GM18526 (cell line): ENCODE measurements around the gene ARAP1.

Source experiments
- POLR2A ChIP-seq: IDR thresholded peaks from 3 replicates; pipeline ENCODE4 v1.6.1; 2011; ENCODE audit not compliant: insufficient read length; ENCODE audit errors: extremely low read depth

Gene ARAP1

DNA sequence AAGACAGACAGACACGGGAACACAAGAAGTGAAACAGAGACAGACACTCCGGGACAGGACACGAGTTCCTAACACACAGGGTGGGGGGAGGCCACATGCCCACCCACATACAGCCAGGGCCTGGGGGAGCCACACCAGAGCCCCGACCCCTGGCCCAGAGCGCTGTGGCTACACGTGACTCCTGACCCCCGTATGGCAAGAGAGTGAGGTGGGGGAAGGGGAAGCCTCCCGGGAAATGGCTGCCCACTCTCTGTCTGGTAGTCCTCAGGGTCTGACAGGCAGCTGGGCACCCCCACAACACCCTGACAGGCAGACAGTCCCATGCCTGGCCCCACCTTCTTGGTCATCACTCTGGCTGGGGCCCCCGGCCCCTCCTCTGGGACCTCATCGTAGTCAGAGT, 39.4 kb downstream of the ARAP1 start:
- no peak for TF ChIP-seq POLR2A

DNA sequence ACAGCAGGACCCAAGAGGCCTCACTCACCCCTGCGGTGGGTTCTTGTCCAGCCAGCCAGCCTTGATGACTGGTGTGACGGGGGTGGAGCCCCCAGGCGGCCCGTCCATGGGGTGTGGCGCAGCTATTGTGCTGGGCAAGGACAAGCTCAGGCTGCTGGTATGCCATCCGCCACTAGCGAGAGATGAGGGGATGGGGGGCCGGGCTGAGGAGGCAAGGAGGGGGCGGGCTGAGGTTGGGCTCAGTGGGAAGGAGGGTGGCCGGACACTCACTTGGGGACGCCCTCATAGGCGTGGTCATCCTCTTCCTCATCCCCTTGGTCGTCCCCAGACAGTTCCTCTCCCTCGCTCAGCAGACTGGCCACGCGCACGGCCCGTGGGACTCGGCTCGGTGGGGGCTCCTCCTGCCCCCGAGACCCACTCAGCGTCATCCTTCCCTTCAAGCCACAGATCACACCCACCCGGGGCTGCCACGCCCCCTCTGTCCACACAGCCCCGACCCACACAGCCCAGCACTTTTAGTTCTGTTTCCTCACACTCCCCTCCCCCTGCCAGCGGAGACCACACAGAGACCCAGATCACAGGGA, 39.9 kb downstream of the ARAP1 start:
- TF ChIP-seq POLR2A: no peak

DNA sequence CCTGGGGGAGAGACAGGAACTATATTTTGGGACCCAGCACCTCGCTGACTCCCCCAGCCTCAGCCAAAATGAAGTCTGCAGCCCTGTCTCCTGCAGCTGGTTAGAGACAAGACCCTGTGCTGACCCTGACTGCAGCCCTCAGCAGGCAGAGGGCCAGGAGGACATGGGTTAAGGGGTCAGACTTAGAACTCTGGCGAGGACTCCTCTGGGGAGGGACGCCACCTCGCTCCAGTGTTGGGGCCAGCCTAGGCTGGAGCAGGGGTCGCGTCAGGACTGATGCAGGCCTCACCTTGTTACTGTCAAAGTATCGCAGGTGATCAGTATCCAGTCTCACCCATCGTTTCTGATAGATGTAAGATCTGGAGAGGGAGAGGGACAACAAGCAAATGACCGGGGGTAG, 41.1 kb downstream of the ARAP1 start:
- no peak for TF ChIP-seq POLR2A

DNA sequence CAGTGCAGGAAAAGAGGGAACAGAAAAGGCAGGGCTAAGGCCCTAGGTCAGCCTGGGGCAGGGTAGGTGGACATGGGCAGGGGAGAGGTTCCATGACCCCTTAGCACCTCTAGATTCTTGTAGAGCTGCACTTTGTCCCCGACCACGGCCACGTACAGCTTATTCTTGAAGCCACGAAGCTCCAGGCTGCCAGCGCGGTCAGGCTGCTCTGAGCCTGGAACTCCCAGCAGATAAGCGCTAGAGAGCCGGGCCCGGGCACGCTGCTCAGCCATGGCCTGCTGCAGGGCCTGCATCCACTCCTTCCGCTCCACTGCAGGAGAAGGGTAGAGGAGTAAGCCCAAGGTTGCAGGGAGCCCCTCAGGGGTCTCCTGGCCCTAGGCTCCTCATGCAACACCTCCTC, 41.9 kb downstream of the ARAP1 start:
- no peak for TF ChIP-seq POLR2A

DNA sequence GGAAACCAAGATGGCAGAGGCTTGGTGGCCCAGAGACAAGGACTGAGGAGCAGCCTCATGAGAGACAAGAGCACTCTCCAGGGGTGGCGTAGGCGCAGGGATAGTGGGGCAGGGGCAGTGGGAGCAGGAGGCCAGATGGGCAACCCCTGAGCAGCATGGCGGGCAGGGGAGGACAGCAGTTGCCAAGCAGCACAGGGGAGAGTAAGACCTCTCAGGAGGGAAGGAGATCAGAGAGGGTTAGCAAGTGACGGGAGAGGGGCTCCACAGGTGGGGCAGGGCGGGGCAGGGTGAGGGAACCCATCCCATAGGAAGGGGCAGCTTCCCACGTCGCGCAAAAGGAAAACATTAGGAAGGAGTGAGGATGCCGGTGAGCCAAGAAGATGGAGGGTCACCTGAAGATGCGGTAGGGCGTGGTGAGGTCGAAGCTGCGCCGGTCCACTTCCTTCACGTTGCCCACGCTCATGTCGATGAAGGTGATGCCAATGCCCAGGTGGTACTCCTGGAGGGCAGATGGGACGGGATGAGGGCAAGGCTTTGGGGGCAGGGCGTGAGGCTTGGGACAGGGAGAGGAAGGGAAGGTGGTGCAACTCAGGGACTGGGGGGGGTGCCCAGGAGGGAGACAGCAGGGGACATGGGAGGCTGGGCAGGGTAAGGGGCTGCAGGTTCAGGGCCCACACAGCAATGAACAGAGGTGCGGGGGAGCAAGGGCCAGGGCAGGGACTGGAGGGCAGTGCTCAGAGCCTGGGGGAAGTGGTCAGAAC, 42.5 kb downstream of the ARAP1 start:
- no peak for TF ChIP-seq POLR2A

DNA sequence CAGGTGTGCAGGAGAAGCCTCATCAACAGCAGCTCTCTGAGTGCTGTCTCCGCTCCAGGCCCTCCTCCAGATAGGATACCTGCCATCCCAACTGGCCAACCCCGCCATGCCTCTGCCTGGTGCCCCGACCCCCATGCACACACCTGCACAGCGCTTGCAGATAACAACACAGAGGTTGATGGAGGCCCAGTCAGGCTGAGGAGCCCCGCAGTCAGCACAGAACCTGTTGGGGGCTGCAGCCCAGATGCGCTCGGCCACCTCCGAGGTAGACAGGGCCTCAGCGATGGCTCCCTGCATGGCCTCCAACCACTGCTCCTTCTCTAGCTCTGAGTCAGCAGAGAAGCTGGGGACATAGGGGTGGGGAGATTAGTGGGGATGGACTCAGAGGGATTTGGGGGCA, 45.2 kb downstream of the ARAP1 start:
- no peak for TF ChIP-seq POLR2A

DNA sequence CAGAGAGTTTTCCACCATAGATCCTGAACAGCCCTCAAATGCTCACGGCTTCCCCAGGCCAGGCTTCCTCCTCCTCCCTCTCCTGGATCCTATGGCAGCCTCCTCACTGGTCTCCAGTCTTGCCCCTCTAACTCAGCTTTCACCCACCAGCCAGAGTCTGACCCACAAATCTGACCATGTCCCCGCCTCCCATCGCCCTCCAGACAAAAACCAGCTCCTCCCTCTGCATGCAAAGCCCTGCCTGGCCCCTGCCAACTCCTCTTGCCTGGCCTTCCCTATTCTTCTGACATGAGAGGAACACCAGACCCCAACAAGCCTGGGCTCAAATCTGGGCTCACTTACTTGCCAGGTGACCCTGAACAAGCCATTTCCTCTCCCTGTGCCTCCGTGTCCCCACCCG, 45.6 kb downstream of the ARAP1 start:
- no peak for TF ChIP-seq POLR2A

DNA sequence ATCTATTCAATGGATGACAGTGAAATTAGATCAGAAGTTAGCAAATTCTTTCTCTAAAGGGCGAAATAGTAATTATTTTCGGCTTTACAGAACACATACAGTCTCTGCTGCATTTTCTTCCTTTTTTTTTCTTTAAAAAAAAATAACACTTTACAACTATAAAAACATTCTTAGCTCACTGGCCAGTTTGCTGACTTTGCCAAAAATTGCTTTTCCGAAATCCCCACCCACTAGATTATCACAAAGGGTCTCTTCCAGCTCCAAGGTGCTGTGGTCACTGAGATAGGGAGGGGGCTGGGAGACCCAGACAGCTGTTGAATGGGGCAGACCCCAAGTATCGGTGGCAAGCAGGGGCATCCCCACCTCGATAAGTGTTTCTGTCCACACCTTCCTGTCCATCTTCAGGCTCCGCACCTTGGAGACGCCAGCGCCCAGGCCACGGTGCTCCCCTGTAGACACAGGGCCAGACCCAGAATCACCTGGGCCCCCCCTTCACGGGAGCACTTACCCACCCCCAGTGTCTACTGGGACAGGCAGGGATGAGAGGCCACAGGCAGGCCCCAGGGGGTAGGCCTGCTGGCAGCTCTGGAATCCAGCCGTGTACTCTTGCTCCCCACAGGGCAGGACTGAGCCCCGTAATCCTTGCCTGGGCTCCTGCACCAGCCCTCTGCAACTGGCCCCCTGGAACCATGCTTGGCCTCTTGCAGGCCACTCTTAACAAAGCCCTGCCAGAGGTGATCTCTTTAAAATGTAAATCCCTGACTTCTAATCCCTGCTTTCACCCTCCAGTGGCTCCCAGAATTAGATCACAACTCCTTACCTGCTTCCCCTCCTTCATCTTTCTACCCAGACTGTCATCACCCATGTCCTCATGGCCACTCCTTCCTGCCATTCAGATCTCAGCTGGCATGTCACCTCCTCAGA, 46.5 kb downstream of the ARAP1 start:
- no peak for TF ChIP-seq POLR2A

DNA sequence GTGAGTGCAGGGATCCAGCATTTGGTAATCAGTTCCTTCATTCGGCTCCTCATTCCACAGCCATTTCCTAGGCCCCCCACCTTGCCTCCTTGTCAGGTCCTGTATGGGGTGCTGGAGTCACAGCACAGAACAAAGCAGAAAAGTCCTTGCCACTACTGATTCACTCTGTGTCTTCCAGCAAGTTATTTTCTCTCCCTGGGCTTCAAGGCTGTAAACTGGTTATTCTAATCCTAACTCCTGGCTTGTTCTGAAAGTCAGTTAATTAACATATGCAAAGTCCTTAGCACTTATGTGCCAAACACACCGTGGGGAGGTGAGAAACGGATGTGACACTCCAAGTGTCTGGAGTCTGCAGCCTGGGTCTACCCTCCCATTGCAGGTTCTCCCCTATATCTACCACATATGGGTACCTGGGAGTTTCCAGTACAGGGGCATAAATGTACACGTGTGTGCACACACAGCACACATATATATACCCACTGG, 47.4 kb downstream of the ARAP1 start:
- TF ChIP-seq POLR2A: no peak

DNA sequence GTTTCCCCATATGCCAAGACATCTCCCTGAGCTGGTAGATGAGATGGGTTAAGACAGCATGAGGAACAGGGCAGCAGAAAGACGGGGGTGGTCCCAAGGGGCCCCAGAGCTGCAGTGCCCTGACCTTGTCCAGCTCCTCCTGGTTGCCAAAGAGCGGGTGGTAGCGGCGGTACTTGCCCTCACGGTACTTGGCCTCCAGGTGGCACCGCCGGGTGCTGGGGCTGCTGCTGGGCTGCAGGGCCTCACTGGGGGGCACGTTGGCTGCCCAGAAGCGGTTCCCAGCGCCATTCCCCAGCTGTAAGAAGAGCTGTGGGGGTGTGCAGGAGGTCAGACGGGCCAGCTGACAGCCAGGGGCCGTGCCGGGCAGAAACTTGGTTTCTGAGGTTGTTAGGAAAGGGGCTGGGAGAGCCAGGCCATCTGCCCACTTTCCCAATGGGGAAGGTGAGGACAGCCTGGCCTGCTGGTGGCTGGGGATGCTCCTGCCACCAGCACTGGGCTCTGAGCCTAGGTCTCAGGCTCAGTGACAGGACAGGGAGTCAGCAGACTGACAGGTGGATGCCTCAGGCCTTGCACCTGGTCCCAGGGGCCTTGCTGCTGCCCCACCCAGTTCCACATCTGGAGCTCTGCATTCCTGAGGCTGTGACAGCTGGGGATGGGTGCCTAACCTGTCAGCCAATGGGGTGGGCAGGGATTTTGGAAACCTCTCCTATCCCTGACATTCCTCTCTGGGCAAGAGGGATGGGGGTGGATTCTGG, 48.0 kb downstream of the ARAP1 start:
- no peak for TF ChIP-seq POLR2A

DNA sequence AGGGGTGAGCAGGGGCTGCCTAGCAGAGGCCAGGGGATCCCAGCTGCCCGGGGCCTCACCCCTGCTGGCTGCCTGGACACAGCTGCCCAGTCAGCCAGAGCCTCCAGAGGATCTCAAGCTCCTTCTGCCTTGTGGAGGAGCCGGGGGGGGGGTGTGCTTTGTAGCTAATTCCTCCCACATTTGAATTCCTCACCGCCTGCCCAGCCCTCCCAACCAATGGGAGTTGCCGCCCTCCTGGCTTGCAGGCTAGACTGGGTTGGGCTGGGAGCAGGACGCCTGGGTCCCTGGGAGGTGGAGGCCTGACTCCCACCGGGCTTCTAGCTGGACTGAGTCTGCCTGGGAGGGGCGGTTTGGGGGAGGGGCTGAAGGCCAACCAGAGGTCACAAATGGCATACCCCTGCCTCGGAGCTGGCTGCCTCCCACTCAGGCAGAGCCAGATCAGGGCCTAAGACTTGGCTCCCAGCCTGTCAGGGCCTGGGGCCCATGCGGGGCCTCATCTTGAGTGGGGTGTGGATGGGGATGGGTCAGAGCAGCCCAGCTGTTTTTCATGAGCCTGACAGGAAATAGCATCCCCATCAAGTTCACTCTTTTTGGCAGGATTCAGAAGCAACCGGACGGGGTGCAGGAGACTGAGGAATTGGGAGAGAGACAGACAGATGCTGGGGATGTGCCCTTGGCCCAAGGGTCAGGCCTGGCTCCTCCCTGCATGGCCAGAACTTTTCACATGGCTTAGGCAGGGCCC, 48.8 kb downstream of the ARAP1 start:
- TF ChIP-seq POLR2A: no peak

DNA sequence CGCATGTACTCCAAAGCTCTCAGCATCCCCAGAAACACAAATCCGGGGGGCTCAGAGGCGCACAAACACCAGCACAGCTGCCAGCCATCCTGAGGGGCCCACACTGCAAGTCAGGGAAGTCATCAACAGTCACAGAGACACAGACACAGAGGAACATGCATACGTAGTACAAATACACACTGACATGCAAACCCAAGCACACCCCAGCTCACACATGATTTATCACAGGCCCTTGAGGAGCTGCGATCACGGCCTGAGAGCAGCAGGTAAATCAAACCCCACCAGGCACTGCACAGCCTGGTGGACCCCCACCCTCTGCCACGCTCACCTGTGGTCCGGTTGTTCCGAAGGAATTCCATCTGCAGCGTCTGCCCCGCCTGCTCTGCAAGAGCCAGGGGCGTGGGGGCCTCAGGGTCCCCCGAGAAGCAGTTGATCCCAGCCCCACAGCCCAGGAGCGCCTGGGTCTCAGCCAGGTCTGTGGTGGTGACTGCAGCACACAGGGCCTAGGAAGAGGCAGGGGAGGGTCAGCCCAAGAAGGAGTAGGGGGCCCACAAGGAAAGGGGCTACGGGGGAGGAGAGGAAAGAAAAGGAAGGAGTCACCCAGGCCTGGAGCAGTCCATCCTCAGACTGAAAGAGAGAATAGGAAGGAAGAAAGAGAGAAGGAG, 49.5 kb downstream of the ARAP1 start:
- TF ChIP-seq POLR2A: no peak

DNA sequence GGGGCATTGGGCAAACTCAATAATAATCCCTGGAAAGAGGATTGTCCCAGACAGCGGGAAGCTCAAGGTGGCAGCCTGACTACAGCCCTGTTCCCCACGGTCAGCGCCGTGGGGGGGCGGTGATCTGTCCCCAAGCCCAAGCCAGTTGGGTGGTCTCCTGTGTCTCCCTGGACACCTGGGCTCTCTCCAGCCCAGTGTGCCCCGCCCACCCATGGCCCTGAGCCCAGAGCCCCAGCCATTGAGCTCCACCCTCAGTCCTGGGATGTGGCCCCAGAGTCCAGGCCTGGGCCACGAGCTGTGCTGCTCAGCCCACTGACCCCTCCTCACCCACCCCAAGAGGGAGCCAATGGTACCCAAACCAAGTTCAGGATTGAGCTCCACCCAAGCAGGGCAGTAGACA, 50.1 kb downstream of the ARAP1 start:
- no peak for TF ChIP-seq POLR2A

DNA sequence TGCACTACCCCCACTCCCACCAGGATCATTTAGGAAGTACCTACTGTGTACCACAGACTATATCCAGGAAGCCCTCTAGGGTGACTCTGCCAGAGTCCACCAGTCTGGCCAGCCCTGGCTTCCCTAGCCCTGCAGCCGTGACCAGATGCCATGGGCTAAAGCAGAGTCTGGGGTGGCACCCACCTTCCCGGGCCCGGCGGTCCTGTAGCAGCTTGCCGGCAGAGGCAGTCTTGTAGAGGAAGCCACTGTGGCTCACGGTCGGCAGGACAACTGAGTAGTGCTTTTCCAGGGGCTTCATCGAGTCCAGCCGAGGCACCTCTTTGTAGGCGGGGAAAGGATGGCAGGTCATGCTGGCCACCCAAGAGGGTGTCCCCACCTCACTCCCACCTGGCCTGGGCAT, 50.7 kb downstream of the ARAP1 start:
- TF ChIP-seq POLR2A: no peak
